Glutamatergic neuron (in vitro differentiated cells): ENCODE data around the gene KLHL36. TPM values are rescaled to one million over a fixed set of nuclear protein-coding genes. Genes with fewer than 3 reads are reported as not detected.
A peak's percentile ranks its signal among the peaks of the same experiment; 100 is the strongest.

Source experiments
- DNase-seq: peaks from one replicate; pipeline ENCODE4 v3.0.0; 2022
- H3K27ac Mint-ChIP-seq: one replicate; pipeline ENCODE4 v1.8.0; 2020; ENCODE audit warnings: mild to moderate bottlenecking, mixed read lengths, inconsistent platforms; ENCODE audit not compliant: unreplicated experiment
- H3K27me3 Mint-ChIP-seq: one replicate; pipeline ENCODE4 v1.8.0; 2020; ENCODE audit warnings: mild to moderate bottlenecking, moderate library complexity, mixed read lengths, inconsistent platforms; ENCODE audit not compliant: unreplicated experiment
- H3K36me3 Mint-ChIP-seq: one replicate; pipeline ENCODE4 v1.8.0; 2020; ENCODE audit warnings: mild to moderate bottlenecking, mixed read lengths, inconsistent platforms; ENCODE audit not compliant: unreplicated experiment
- H3K4me1 Mint-ChIP-seq: one replicate; pipeline ENCODE4 v1.8.0; 2020; ENCODE audit warnings: mild to moderate bottlenecking, low read depth, mixed read lengths, inconsistent platforms; ENCODE audit not compliant: unreplicated experiment
- H3K4me3 Mint-ChIP-seq: one replicate; pipeline ENCODE4 v1.8.0; 2020; ENCODE audit warnings: mild to moderate bottlenecking, mixed read lengths, inconsistent platforms; ENCODE audit not compliant: unreplicated experiment
- H3K9me3 Mint-ChIP-seq: one replicate; pipeline ENCODE4 v1.8.0; 2020; ENCODE audit warnings: mild to moderate bottlenecking, moderate library complexity, mixed read lengths, inconsistent platforms; ENCODE audit not compliant: unreplicated experiment
- CTCF ChIP-seq: fragments of 200-600 bp; sonication (generic); IDR thresholded peaks from one replicate; pipeline ENCODE4 v1.5.0; 2021; ENCODE audit not compliant: partially characterized antibody, unreplicated experiment
- total RNA-seq: library from RNA; stranded (reverse); fragmentation: NEBNext Ultra II Directional; extraction: Animal tissue kit (Norgen Biotek cat#: 25700); gene quantifications from one replicate; pipeline ENCODE4 v1.2.1, GENCODE V29; 2021; ENCODE audit not compliant: unreplicated experiment

Gene KLHL36
- total RNA-seq, 1 donor from 2014 or later = 38.2 TPM

- Mint-ChIP-seq H3K36me3 (peaks cover 17% of the 10 kb centered on the region), H3K9me3 (peaks cover 3% of the 10 kb centered on the region), H3K4me3 (no peak overlapping the region), H3K27me3 (peaks cover 5% of the 10 kb centered on the region), H3K27ac (no peak overlapping the region), H3K4me1 (peaks cover 47% of the 10 kb centered on the region)
- no peak for TF ChIP-seq CTCF
- DNase-seq = no peak
These were observed 40.6 kb upstream of the KLHL36 start for GRCh38 chr16:84607694-84608093.

GRCh38 chr16:84608282-84608681, 40.0 kb upstream of the KLHL36 start:
- Mint-ChIP-seq H3K4me3 (no peak overlapping the region), H3K4me1 (peaks cover 45% of the 10 kb centered on the region), H3K36me3 (peaks cover 17% of the 10 kb centered on the region), H3K27me3 (peaks cover 5% of the 10 kb centered on the region), H3K27ac (no peak overlapping the region), H3K9me3 (peaks cover 3% of the 10 kb centered on the region)
- TF ChIP-seq CTCF = no peak
- no peak for DNase-seq

GRCh38 chr16:84609563-84610177, 38.6 kb upstream of the KLHL36 start:
- H3K4me3 Mint-ChIP-seq = no peak overlapping the region
- peaks cover 1% of the 10 kb centered on the region for H3K9me3 Mint-ChIP-seq
- TF ChIP-seq CTCF = no peak
- DNase-seq = no peak
- peaks cover 7% of the 10 kb centered on the region for H3K27me3 Mint-ChIP-seq
- peaks cover 17% of the 10 kb centered on the region for H3K36me3 Mint-ChIP-seq
- H3K4me1 Mint-ChIP-seq = peaks cover 48% of the 10 kb centered on the region
- H3K27ac Mint-ChIP-seq = no peak overlapping the region

GRCh38 chr16:84610376-84610775, 37.9 kb upstream of the KLHL36 start:
- Mint-ChIP-seq H3K4me1 (peaks cover 47% of the 10 kb centered on the region), H3K27ac (no peak overlapping the region), H3K27me3 (peaks cover 7% of the 10 kb centered on the region), H3K9me3 (peaks cover 1% of the 10 kb centered on the region), H3K4me3 (no peak overlapping the region), H3K36me3 (peaks cover 17% of the 10 kb centered on the region)
- DNase-seq = no peak
- TF ChIP-seq CTCF = no peak

GRCh38 chr16:84611041-84611440, 37.3 kb upstream of the KLHL36 start:
- Mint-ChIP-seq H3K36me3 (peaks cover 17% of the 10 kb centered on the region), H3K4me3 (peak overlapping the region; percentile 61)

More at GRCh38 chr16:84611041-84611440, 37.3 kb upstream of the KLHL36 start:
- Mint-ChIP-seq H3K27me3 (peaks cover 7% of the 10 kb centered on the region), H3K27ac (no peak overlapping the region), H3K4me1 (peaks cover 50% of the 10 kb centered on the region), H3K9me3 (peaks cover 6% of the 10 kb centered on the region)
- DNase-seq = no peak
- no peak for TF ChIP-seq CTCF
